IMR-90 (cell line): ENCODE data around the gene KANSL1L. TPM values are rescaled to one million over a fixed set of nuclear protein-coding genes. Genes with fewer than 3 reads are reported as not detected.

Experiments
- ATAC-seq: fragments of 200-7000 bp; cut with Tn5 transposase; 2 replicates; pipeline ENCODE4 v1.9.1; 2020; ENCODE audit warnings: low read depth, mild to moderate bottlenecking, moderate library complexity
- BruUV-seq: library from RNA; stranded (reverse); fragments of 400-500 nt; replicated peaks from 2 replicates; lab custom pipeline; 2021; lab: Mats Ljungman, UMichigan
- CTCF ChIA-PET: fragments of 300-600 bp; formaldehyde crosslinking; extraction: SDS; loops from one replicate; lab custom pipeline; 2021; ENCODE audit warnings: antibody characterized with exemption; lab: Yijun Ruan, JAX
- POLR2A ChIA-PET: fragments of 300-600 bp; sonication (Branson Sonifier 250); formaldehyde crosslinking; loops from one replicate; lab custom pipeline; 2022; ENCODE audit warnings: antibody characterized with exemption; ENCODE audit not compliant: unreplicated experiment; lab: Charles Lee
- DNase-seq: peaks from one replicate; pipeline ENCODE4 v3.0.0; 2013
- H2AFZ ChIP-seq: replicated peaks from 2 replicates; pipeline ENCODE3; 2013; ENCODE audit warnings: low read length, mild to moderate bottlenecking; ENCODE audit not compliant: poor library complexity
- H2AK5ac ChIP-seq: 2 replicates; pipeline ENCODE4 v1.6.1; 2013; ENCODE audit warnings: low read depth, low read length, inconsistent platforms
- H2AK9ac ChIP-seq: replicated peaks from 2 replicates; pipeline ENCODE3; 2013; ENCODE audit warnings: mild to moderate bottlenecking, low read depth, low read length, moderate library complexity; ENCODE audit not compliant: poor library complexity
- H2BK120ac ChIP-seq: 2 replicates; pipeline ENCODE4 v1.6.1; 2013; ENCODE audit warnings: low read depth, low read length, inconsistent platforms
- H2BK15ac ChIP-seq: 3 replicates; pipeline ENCODE4 v1.6.1; 2013; ENCODE audit warnings: low read depth, low read length, inconsistent platforms
- H2BK20ac ChIP-seq: 2 replicates; pipeline ENCODE4 v1.6.1; 2013; ENCODE audit warnings: low read depth, mild to moderate bottlenecking, inconsistent platforms, low read length, moderate library complexity
- H2BK5ac ChIP-seq: 2 replicates; pipeline ENCODE4 v1.6.1; 2013; ENCODE audit warnings: mild to moderate bottlenecking, low read depth, low read length, inconsistent platforms; ENCODE audit not compliant: poor library complexity, severe bottlenecking
- H3K14ac ChIP-seq: replicated peaks from 2 replicates; pipeline ENCODE4 v1.6.1; 2013; ENCODE audit warnings: low read depth, low read length, inconsistent platforms
- H3K18ac ChIP-seq: 2 replicates; pipeline ENCODE4 v1.6.1; 2013; ENCODE audit warnings: low read depth, low read length, control low read depth
- H3K23ac ChIP-seq: 2 replicates; pipeline ENCODE4 v1.6.1; 2013; ENCODE audit warnings: low read depth, low read length, inconsistent platforms
- H3K27ac ChIP-seq: 2 replicates; pipeline ENCODE4 v1.5.1; 2013; ENCODE audit warnings: mild to moderate bottlenecking, control low read depth, low read length; ENCODE audit not compliant: insufficient read depth
- H3K27me3 ChIP-seq: 2 replicates; pipeline ENCODE4 v1.6.1; 2013; ENCODE audit warnings: low read length; ENCODE audit not compliant: control insufficient read depth, insufficient read depth
- H3K36me3 ChIP-seq: 2 replicates; pipeline ENCODE4 v1.6.1; 2013; ENCODE audit warnings: low read length, mixed read lengths; ENCODE audit not compliant: control insufficient read depth, insufficient read depth
- H3K4ac ChIP-seq: 2 replicates; pipeline ENCODE4 v1.6.1; 2013; ENCODE audit warnings: low read depth, low read length, inconsistent platforms
- H3K4me1 ChIP-seq: 2 replicates; pipeline ENCODE4 v1.6.1; 2013; ENCODE audit warnings: low read length, mixed read lengths; ENCODE audit not compliant: control insufficient read depth, insufficient read depth
- H3K4me2 ChIP-seq: 2 replicates; pipeline ENCODE4 v1.6.1; 2013; ENCODE audit warnings: low read depth, mild to moderate bottlenecking, control low read depth, low read length, moderate library complexity
- H3K4me3 ChIP-seq: 2 replicates; pipeline ENCODE4 v1.5.1; 2013; ENCODE audit warnings: low read depth, mild to moderate bottlenecking, control low read depth, low read length, moderate library complexity; ENCODE audit not compliant: insufficient read depth
- H3K56ac ChIP-seq: 2 replicates; pipeline ENCODE4 v1.6.1; 2013; ENCODE audit warnings: low read length, inconsistent platforms; ENCODE audit not compliant: insufficient read depth; ENCODE audit errors: extremely low read depth
- H3K79me1 ChIP-seq, 2 experiments: 2 replicates each; pipeline ENCODE4 v1.6.1; 2013; ENCODE audit warnings: low read length in 2 of 2, inconsistent platforms in 1 of 2, low read depth in 1 of 2
- H3K9ac ChIP-seq: 2 replicates; pipeline ENCODE4 v1.6.1; 2013; ENCODE audit warnings: low read depth, low read length, control low read depth
- H3K9me1 ChIP-seq: 2 replicates; pipeline ENCODE4 v1.6.1; 2013; ENCODE audit warnings: low read length, inconsistent platforms; ENCODE audit not compliant: insufficient read depth
- H3K9me3 ChIP-seq: 2 replicates; pipeline ENCODE4 v1.6.1; 2013; ENCODE audit warnings: low read length; ENCODE audit not compliant: control insufficient read depth, insufficient read depth
- H4K20me1 ChIP-seq: 2 replicates; pipeline ENCODE4 v1.6.1; 2013; ENCODE audit warnings: low read length, inconsistent platforms; ENCODE audit not compliant: insufficient read depth
- H4K5ac ChIP-seq: 2 replicates; pipeline ENCODE4 v1.6.1; 2013; ENCODE audit warnings: mild to moderate bottlenecking, low read depth, low read length, control low read depth
- H4K8ac ChIP-seq, 2 experiments: 2 replicates each; pipeline ENCODE4 v1.6.1; 2013; ENCODE audit warnings: low read depth in 2 of 2, low read length in 2 of 2, control low read depth in 1 of 2, inconsistent platforms in 1 of 2
- H4K91ac ChIP-seq: 2 replicates; pipeline ENCODE4 v1.6.1; 2013; ENCODE audit warnings: low read depth, low read length, inconsistent platforms; ENCODE audit not compliant: insufficient read depth
- CEBPB ChIP-seq: IDR thresholded peaks from 2 replicates; pipeline ENCODE4 v1.6.1; 2012; ENCODE audit warnings: low read depth, low read length, improper control_type of control experiment
- MAZ ChIP-seq: IDR thresholded peaks from 2 replicates; pipeline ENCODE4 v1.6.1; 2012; ENCODE audit warnings: low read depth, mild to moderate bottlenecking, low read length, improper control_type of control experiment, moderate library complexity, borderline replicate concordance
- RAD21 ChIP-seq: IDR thresholded peaks from 2 replicates; pipeline ENCODE4 v1.6.1; 2012; ENCODE audit warnings: low read length, improper control_type of control experiment
- SMC3 ChIP-seq: fragments of 150-350 bp; IDR thresholded peaks from 2 replicates; pipeline ENCODE4 v1.6.1; 2016; ENCODE audit warnings: low read depth, mild to moderate bottlenecking, antibody characterized with exemption, low read length, moderate library complexity
- WGBS, 2 experiments: methylation state at CpG; one replicate each; pipeline versions ENCODE4 v1.1.5 to v1.1.7; 2013; ENCODE audit warnings: missing lambda C conversion rate in 2 of 2; ENCODE audit not compliant: insufficient read length in 1 of 2; ENCODE audit errors: extremely low coverage in 2 of 2; 5-methylcytosine and 5-hydroxymethylcytosine counted together
- dilution Hi-C: fragments of 300-500 bp; cut with HindIII; formaldehyde crosslinking; loops from one replicate; pipeline ENCODE4 v1.14.3; 2018; ENCODE audit warnings: low sequenced_read_pairs; ENCODE audit not compliant: unreplicated experiment
- in situ Hi-C: fragments of 300-500 bp; cut with MboI; formaldehyde crosslinking; loops from 3 replicates; pipeline ENCODE4 v1.14.3; 2019; ENCODE audit warnings: low sequenced_read_pairs, inconsistent platforms, mixed read lengths
- intact Hi-C: fragments of 100-400 bp; cut with micrococcal nuclease; formaldehyde crosslinking; loops from 2 replicates; pipeline ENCODE4 v1.10.0; 2022
- polyA plus RNA-seq, 3 experiments: library from polyadenylated mRNA; depleted of rRNA; stranded (reverse); fragments of >200 nt; gene quantifications; 2 replicates each; pipeline ENCODE4 v1.2.3, GENCODE V29; 2012; ENCODE audit warnings: low replicate concordance in 1 of 3
- total RNA-seq: library from RNA; depleted of rRNA; stranded (reverse); fragments of >200 nt; gene quantifications from 2 replicates; pipeline ENCODE4 v1.2.3, GENCODE V29; 2012

Gene KANSL1L
- total and polyA plus RNA-seq, 2 of the 4 experiments (the other 2 are of a cell fraction) = 3.1 to 7.2 TPM

DNA sequence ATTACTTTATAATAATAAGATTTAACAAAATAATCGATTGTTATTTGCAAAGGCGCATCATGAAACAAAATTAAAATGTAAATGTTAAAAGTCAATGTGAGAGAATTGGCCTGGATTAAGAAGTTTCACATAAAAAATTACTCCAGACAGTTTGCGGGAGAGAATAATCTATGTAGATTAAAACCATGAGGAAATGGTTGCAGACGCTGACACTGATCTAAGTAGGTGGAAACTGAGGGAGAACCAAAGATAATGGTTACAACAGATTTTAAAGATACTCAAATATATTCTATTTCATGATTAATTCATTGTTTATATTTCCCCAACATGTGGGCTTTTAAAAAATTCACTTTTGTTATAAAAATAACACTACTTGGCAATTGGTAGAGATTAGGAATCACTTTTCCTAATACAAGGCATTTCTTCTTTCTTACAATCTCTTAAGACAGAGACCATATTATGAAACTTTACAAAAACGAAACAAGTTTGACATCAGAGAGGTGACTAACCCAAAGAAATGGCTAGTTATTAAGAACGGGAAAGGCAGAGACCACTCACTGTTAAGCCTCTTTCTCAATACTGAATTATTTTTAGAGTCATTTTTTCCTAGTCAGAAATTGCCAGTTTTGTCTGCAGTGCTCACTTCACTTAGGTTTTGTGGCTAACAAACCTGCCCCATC is 1.6 kb downstream of the KANSL1L start:
- in situ Hi-C loops (loop anchor here (10.0 kb wide), 1 partner anchor 175 kb away; no protein-coding TSS in a partner anchor), intact Hi-C loops (loop anchor here (1.0 to 5.0 kb wide), 3 partner anchors 77 to 167 kb away; partner anchors contain the start of gene RPE), dilution Hi-C loops (no loop called here)
- no peaks in the 10 kb centered on the region for H3K9me1 ChIP-seq
- CTCF ChIA-PET = no interaction called here
- H2AK9ac ChIP-seq = no peak overlapping the region
- H3K36me3 ChIP-seq = no peaks in the 10 kb centered on the region
- no peak overlapping the region for H2AK5ac ChIP-seq
- ATAC-seq (no peak), DNase-seq (peak; percentile 79)
- H3K4me1 ChIP-seq = no peaks in the 10 kb centered on the region
- H3K9me3 ChIP-seq = no peaks in the 10 kb centered on the region
- peak overlapping the region; percentile 91 for H3K14ac ChIP-seq
- TSS peak; percentile 32 for BruUV-seq
- peak overlapping the region; percentile 96 for H3K23ac ChIP-seq
- peak overlapping the region; percentile 90 for H3K27ac ChIP-seq
- no peaks in the 10 kb centered on the region for H4K20me1 ChIP-seq
- H2BK15ac ChIP-seq = peak overlapping the region; percentile 75; the same call in 1 of the 3 replicates
- H3K9ac ChIP-seq = peak overlapping the region; percentile 93
- H2BK120ac ChIP-seq = peak overlapping the region; percentile 63
- H3K4ac ChIP-seq = peak overlapping the region; percentile 93; the same call in 1 of the 2 replicates
- H4K8ac ChIP-seq = peak overlapping the region; percentile 47 to 82; a peak in 2 of 4 replicates
- WGBS, 2 experiments = 0% methylated on average over 2 of the region's 6 CpGs; no CpG with 5 or more reads in 1 of the 2 experiments
- peak overlapping the region; percentile 89 for H3K4me2 ChIP-seq
- peak overlapping the region; percentile 60 for H3K4me3 ChIP-seq
- peak overlapping the region; percentile 54; the same call in 1 of the 2 replicates for H3K18ac ChIP-seq
- H2AFZ ChIP-seq = peak overlapping the region; percentile 88
- peak overlapping the region; percentile 88 for H2BK5ac ChIP-seq
- H3K27me3 ChIP-seq = no peaks in the 10 kb centered on the region
- no peak for TF ChIP-seq RAD21
- TF ChIP-seq MAZ = no peak
- no peak for TF ChIP-seq SMC3
- peak; percentile 74 for TF ChIP-seq CEBPB
- H4K91ac ChIP-seq = peak overlapping the region; percentile 47
- H3K56ac ChIP-seq = peak overlapping the region; percentile 97
- POLR2A ChIA-PET = no interaction called here
- H4K5ac ChIP-seq = peak overlapping the region; percentile 35
- H2BK20ac ChIP-seq = no peak overlapping the region
- peaks cover 2 to 3% of the 10 kb centered on the region in 2 experiments; a peak in 2 of 4 replicates for H3K79me1 ChIP-seq
